Measurements from ENCODE around the gene FCRLB.
A peak's percentile ranks its signal among the peaks of the same experiment; 100 is the strongest.

FCRLB gene

GRCh38 chr1:161736335-161736969, 15.1 kb downstream of the FCRLB start:
- DNase-seq (ENCODE audit: extremely low spot score) = no peak
- ChIA-PET POLR2A (no interaction called here), CTCF (interaction anchor here (0.9 to 1.3 kb wide), 2 partner anchors 10 to 88 kb away, joined by 3 to 4 read pairs; no protein-coding TSS in a partner anchor)
- TF ChIP-seq LEF1 (IDR thresholded peaks at IDR 0.05; ENCODE audit: borderline replicate concordance) = no peak
- TF ChIP-seq, protein P1, sequence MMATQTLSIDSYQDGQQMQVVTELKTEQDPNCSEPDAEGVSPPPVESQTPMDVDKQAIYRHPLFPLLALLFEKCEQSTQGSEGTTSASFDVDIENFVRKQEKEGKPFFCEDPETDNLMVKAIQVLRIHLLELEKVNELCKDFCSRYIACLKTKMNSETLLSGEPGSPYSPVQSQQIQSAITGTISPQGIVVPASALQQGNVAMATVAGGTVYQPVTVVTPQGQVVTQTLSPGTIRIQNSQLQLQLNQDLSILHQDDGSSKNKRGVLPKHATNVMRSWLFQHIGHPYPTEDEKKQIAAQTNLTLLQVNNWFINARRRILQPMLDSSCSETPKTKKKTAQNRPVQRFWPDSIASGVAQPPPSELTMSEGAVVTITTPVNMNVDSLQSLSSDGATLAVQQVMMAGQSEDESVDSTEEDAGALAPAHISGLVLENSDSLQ (IDR thresholded peaks at IDR 0.05) = no peak
- no peak for TF ChIP-seq ARNT (IDR thresholded peaks at IDR 0.05)

DNA sequence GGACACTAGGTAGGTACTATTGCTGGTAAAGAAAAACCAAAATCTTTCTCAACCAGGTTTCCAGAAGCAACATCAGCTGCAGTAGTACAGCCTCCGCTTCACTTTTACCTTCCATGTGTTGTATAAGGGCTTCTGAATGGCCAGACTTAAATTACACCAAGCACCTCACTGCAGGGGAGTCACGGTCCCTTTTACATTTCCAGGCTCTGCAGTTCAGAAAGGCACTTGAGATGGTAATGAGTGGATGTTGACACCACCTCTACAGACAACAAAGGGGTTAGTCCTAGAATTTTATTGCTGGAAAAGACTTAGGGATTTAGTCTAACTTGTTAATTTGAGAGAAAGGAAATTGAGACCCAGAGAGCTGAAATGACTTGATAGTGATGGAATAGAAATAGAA, 16.3 kb downstream of the FCRLB start:
- ChIA-PET POLR2A (interaction anchor here (0.7 to 2.0 kb wide), 2 partner anchors 11 to 297 kb away, joined by 3 to 11 read pairs; no protein-coding TSS in a partner anchor), CTCF (interaction anchor here (1.3 to 1.4 kb wide), 2 partner anchors 9 to 11 kb away, joined by 3 to 4 read pairs; no protein-coding TSS in a partner anchor)
- TF ChIP-seq SP1 (IDR thresholded peaks at IDR 0.05) = no peak
- TF ChIP-seq BHLHE40 (IDR thresholded peaks at IDR 0.05; ENCODE audit: borderline replicate concordance) = no peak
- no peak for TF ChIP-seq ZNF384 (IDR thresholded peaks at IDR 0.05)
- TF ChIP-seq FOXM1 (IDR thresholded peaks at IDR 0.05; ENCODE audit: borderline replicate concordance) = no peak
- no peak for TF ChIP-seq NFRKB (IDR thresholded peaks at IDR 0.05)
- no peak for TF ChIP-seq ARNT (IDR thresholded peaks at IDR 0.05)
- TF ChIP-seq FOXK2 (IDR thresholded peaks at IDR 0.05) = no peak
- TF ChIP-seq SUZ12 (IDR thresholded peaks at IDR 0.05) = no peak
- TF ChIP-seq HDGF (IDR thresholded peaks at IDR 0.05; ENCODE audit: borderline replicate concordance) = no peak
- TF ChIP-seq CTBP1 (IDR thresholded peaks at IDR 0.05; ENCODE audit: borderline replicate concordance) = no peak
- TF ChIP-seq, protein P1 (IDR thresholded peaks at IDR 0.05) = no peak
- no peak for TF ChIP-seq ELF4 (IDR thresholded peaks at IDR 0.05)
- DNase-seq (ENCODE audit: extremely low spot score) = no peak

GRCh38 chr1:161738627-161739287, 17.4 kb downstream of the FCRLB start:
- CTCF ChIA-PET = interaction anchor here (0.7 to 1.7 kb wide), 4 partner anchors 10 to 91 kb away, joined by 3 to 8 read pairs (median 3); no protein-coding TSS in a partner anchor
- POLR2A ChIA-PET = interaction anchor here (2.0 kb wide), 1 partner anchor 12 kb away, joined by 11 read pairs; no protein-coding TSS in a partner anchor
- TF ChIP-seq HDGF (IDR thresholded peaks at IDR 0.05; ENCODE audit: borderline replicate concordance) (no peak), ELF4 (IDR thresholded peaks at IDR 0.05) (no peak), FOXK2 (IDR thresholded peaks at IDR 0.05) (no peak), LEF1 (IDR thresholded peaks at IDR 0.05; ENCODE audit: borderline replicate concordance) (no peak), L3MBTL2 (conservative IDR thresholded peaks at IDR 0.05) (no peak), TARDBP (IDR thresholded peaks at IDR 0.05) (no peak), BHLHE40 (IDR thresholded peaks at IDR 0.05; ENCODE audit: borderline replicate concordance) (no peak), CTBP1 (IDR thresholded peaks at IDR 0.05; ENCODE audit: borderline replicate concordance) (no peak), SUZ12 (IDR thresholded peaks at IDR 0.05) (no peak), SP1 (IDR thresholded peaks at IDR 0.05) (no peak), ARNT (IDR thresholded peaks at IDR 0.05) (no peak), NFRKB (IDR thresholded peaks at IDR 0.05) (no peak), FOXA1 (IDR thresholded peaks at IDR 0.05) (no peak), ZNF384 (IDR thresholded peaks at IDR 0.05) (peak; percentile 98)
- TF ChIP-seq, protein P1 (IDR thresholded peaks at IDR 0.05) = peak; percentile 35; the same call in 1 of the 2 replicates
- peak; percentile 44 for DNase-seq (ENCODE audit: extremely low spot score)

DNA sequence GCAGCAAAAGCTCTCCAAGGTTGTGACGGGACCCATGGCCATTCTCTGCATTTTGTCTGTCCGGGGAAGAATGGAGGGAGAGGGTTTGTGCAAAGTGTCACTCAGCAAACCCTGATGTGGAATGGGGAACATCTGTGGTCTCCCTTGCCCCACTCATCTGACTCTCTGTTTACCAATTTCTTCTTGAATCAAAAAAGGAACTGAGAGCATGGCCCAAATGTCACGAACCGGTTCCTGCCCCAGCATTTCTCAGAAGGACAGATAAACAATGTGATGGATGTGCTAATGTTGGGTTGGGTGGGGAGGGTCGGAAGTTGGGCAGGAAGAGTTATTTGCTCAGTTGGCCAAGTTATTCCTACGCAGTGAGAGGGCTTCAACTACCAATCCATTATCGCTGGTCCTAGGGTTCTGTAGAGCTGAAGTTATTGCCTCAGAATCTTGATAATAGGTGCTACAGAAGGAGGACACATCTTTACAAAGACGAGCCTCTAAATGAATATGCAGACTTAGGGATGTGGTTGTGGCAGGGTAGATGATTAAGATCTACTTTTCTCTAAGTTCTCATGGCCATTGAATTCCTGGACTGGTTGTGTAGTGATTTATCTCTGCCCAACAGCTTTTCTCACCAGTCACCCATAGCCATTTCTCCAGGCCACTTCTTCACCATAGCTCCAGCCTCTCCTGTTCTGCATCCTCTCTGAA, 18.7 kb downstream of the FCRLB start:
- ChIA-PET POLR2A (interaction anchor here (0.6 kb wide), 1 partner anchor 470 kb away, joined by 3 read pairs; no protein-coding TSS in a partner anchor), CTCF (interaction anchor here (1.7 kb wide), 1 partner anchor 13 kb away, joined by 8 read pairs; no protein-coding TSS in a partner anchor)
- TF ChIP-seq FOXK2 (IDR thresholded peaks at IDR 0.05) (no peak), SUZ12 (IDR thresholded peaks at IDR 0.05) (no peak), LEF1 (IDR thresholded peaks at IDR 0.05; ENCODE audit: borderline replicate concordance) (no peak), BHLHE40 (IDR thresholded peaks at IDR 0.05; ENCODE audit: borderline replicate concordance) (no peak), NFRKB (IDR thresholded peaks at IDR 0.05) (no peak), ZNF384 (IDR thresholded peaks at IDR 0.05) (no peak), TARDBP (IDR thresholded peaks at IDR 0.05) (no peak), CTBP1 (IDR thresholded peaks at IDR 0.05; ENCODE audit: borderline replicate concordance) (no peak), FOXM1 (IDR thresholded peaks at IDR 0.05; ENCODE audit: borderline replicate concordance) (no peak), SP1 (IDR thresholded peaks at IDR 0.05) (no peak), FOXA1 (IDR thresholded peaks at IDR 0.05) (no peak)
- TF ChIP-seq, protein P1 (IDR thresholded peaks at IDR 0.05) = no peak
- DNase-seq (ENCODE audit: extremely low spot score) = no peak

DNA sequence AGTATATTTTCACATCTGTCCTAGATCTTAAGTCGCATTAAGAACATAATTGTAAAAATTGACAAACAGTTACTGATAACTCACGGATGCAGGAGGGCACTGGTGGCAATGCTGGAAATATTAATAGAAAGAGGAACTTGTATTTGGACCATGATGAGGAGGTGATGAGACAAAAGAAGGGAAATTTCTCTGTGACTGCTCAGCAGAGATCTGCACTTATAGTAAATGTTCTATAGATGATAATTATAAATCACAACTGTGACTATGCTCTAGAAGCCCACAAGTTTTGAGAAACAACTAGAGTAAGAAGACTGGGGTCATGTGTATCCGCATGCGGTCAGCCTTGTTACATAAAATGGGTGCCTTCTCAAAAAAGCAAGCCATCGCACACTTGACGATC, 19.6 kb downstream of the FCRLB start:
- ChIA-PET CTCF (interaction anchor here (0.5 to 0.9 kb wide), 3 partner anchors 106 to 562 kb away, joined by 3 to 4 read pairs (median 3); no protein-coding TSS in a partner anchor), POLR2A (no interaction called here)
- no peak for DNase-seq (ENCODE audit: extremely low spot score)
- TF ChIP-seq TARDBP (IDR thresholded peaks at IDR 0.05) = no peak
